C4-2B (cell line): Measurements from ENCODE around the gene ATP2B3.

Source experiments
- CTCF ChIP-seq: fragments of 450-650 bp; conservative IDR thresholded peaks from 2 replicates; pipeline ENCODE4 v1.5.1; 2017; ENCODE audit warnings: mild to moderate bottlenecking
- ZFX ChIP-seq: fragments of 450-650 bp; IDR thresholded peaks from 2 replicates; pipeline ENCODE4 v1.6.1; 2017

DNA sequence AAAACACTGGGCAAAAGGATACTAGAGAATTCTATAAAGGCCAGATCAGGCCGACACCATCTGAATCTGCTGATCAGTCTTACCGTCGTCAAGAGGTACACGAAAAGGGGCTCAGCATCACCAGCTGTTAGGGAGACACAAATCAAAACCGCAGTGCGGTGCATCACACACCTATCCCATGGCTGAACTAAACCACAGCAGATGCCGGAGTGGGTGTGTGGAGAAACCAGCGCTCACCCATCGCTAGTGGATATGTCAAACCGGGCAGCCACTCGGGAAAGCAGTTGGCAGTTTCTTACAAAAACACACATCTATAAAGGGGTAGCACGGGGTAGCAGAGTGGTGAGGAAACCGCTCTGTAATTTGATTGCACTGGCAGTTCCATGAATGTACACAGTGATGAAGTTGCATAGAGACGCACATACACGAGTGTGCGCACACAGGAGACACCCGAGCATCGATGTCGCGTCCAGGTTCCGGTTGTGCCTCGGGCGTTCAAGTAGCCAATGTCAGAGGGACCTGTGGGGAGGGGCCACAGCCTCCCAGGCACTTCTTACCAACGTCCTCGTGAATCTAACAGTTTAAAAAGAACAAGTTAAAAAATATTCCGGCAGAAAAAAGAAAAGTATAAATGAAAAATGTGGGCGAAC is 104.6 kb downstream of the ATP2B3 start:
- TF ChIP-seq CTCF (no peak), ZFX (no peak)
